Adrenal gland (tissue), 12 donors: Measurements from ENCODE around the gene GALNT8. TPM values are rescaled to one million over a fixed set of nuclear protein-coding genes. Genes with fewer than 3 reads are reported as not detected.

Source experiments
- DNase-seq, 7 donors: peaks; one replicate each; pipeline ENCODE4 v3.0.0-alpha.2; 2019 to 2020
- H3K27ac ChIP-seq, 5 donors: fragments of 200-600 bp; sonication (generic) in 4 of 5; 1 replicate in 3 of 5; 2 replicates in 2 of 5; pipeline versions ENCODE4 v1.5.1 to v1.8.0; 2016 to 2020; ENCODE audit warnings: mild to moderate bottlenecking in 1 of 5
- H3K27me3 ChIP-seq: fragments of 200-600 bp; 2 replicates; pipeline ENCODE4 v1.8.0; 2021
- H3K36me3 ChIP-seq, 2 donors: fragments of 200-600 bp; replicated peaks in 1 of 2; 1 replicate in 1 of 2; 2 replicates in 1 of 2; pipeline versions ENCODE4 v1.5.1 to v1.8.0; 2018 to 2022
- H3K4me1 ChIP-seq, 2 donors: fragments of 200-600 bp; replicated peaks in 1 of 2; 1 replicate in 1 of 2; 2 replicates in 1 of 2; pipeline versions ENCODE4 v1.5.1 to v1.8.0; 2018 to 2021
- H3K4me3 ChIP-seq, 4 donors: fragments of 200-600 bp; sonication (generic) in 3 of 4; one replicate each; pipeline ENCODE4 v1.5.1; 2016 to 2018
- H3K9me3 ChIP-seq, 3 donors: fragments of 200-600 bp; sonication (generic) in 1 of 3; replicated peaks in 1 of 3; 1 replicate in 2 of 3; 2 replicates in 1 of 3; pipeline versions ENCODE4 v1.5.1 to v1.8.0; 2016 to 2021
- POLR2A ChIP-seq, 2 donors: fragments of 450-650 bp; IDR thresholded peaks; one replicate each; pipeline ENCODE4 v1.6.1; 2017; ENCODE audit warnings: antibody characterized with exemption in 2 of 2, mild to moderate bottlenecking in 2 of 2, moderate library complexity in 1 of 2
- WGBS, 4 donors: extraction: QIAGEN DNeasy Blood & Tissue Kit in 2 of 4; methylation state at CpG; one replicate each; pipeline versions ENCODE4 v1.1.5 to v1.1.7; 2013 to 2017; 5-methylcytosine and 5-hydroxymethylcytosine counted together
- intact Hi-C, 2 donors: fragments of 100-400 bp; cut with DNase I; formaldehyde crosslinking; loops; one replicate each; pipeline versions ENCODE4 v1.14.1 to v1.15.0; 2022 to 2023
- polyA plus RNA-seq, 3 donors: library from polyadenylated mRNA; stranded (reverse); fragments of 200-250 nt in 2 of 3; fragments of 350-450 nt in 1 of 3; fragmentation: Illumina TruSeq in 1 of 3; extraction: RNeasy Lipid Tissue Mini Kit (QIAGEN cat#74804) in 1 of 3; gene quantifications; one replicate each; pipeline ENCODE4 v1.2.3, GENCODE V29; 2013 to 2014
- total RNA-seq, 9 donors: library from RNA; depleted of rRNA in 4 of 9; stranded (reverse); fragments of >200 nt in 4 of 9; fragments of 120-200 nt in 1 of 9; fragmentation: NEBNext Ultra II Directional in 1 of 9; extraction: Animal tissue kit (Norgen Biotek cat#: 25700) in 1 of 9; gene quantifications; one replicate each; pipeline versions ENCODE4 v1.1.0 to v1.2.4, GENCODE V29; 2013 to 2023
- TF ChIP-seq, protein P1 (sequence below), 6 experiments: fragments of 450-650 bp in 4 of 6; fragments of 200-600 bp in 2 of 6; sonication (generic) in 1 of 6; IDR thresholded peaks; 1 replicate in 5 of 6; 2 replicates in 1 of 6; pipeline versions ENCODE4 v1.5.1 to v1.8.0; 2016 to 2021; ENCODE audit warnings: antibody characterized with exemption in 6 of 6, mild to moderate bottlenecking in 2 of 6, moderate library complexity in 1 of 6
- donor health status: healthy with polysubstance abuse.
- donor health status: Bipolar disorder and iron deficiency.
- donor health status: DM: yes; HTN: yes; CAD: no.
- donor health status: DM: no; HTN: no; CAD: no.
- donor health status: DM: no; HTN: no; CAD: no.
- donor health status: DM: yes; HTN: yes; CAD: no.

GALNT8 gene
- total and polyA plus RNA-seq, 12 donors: 0.04 to 4.9 (median 1.6) TPM; not detected in 2

GRCh38 chr12:4779749-4780148, 59.5 kb downstream of the GALNT8 start:
- H3K4me1 ChIP-seq: no peaks in the 10 kb centered on the region
- DNase-seq: no peak
- no peak overlapping the region for H3K4me3 ChIP-seq
- intact Hi-C loops: no loop called here
- TF ChIP-seq, protein P1, sequence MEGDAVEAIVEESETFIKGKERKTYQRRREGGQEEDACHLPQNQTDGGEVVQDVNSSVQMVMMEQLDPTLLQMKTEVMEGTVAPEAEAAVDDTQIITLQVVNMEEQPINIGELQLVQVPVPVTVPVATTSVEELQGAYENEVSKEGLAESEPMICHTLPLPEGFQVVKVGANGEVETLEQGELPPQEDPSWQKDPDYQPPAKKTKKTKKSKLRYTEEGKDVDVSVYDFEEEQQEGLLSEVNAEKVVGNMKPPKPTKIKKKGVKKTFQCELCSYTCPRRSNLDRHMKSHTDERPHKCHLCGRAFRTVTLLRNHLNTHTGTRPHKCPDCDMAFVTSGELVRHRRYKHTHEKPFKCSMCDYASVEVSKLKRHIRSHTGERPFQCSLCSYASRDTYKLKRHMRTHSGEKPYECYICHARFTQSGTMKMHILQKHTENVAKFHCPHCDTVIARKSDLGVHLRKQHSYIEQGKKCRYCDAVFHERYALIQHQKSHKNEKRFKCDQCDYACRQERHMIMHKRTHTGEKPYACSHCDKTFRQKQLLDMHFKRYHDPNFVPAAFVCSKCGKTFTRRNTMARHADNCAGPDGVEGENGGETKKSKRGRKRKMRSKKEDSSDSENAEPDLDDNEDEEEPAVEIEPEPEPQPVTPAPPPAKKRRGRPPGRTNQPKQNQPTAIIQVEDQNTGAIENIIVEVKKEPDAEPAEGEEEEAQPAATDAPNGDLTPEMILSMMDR (IDR thresholded peaks at IDR 0.05): no peak
- no peak for TF ChIP-seq POLR2A (IDR thresholded peaks at IDR 0.05)
- peaks cover 3% of the 10 kb centered on the region for H3K27me3 ChIP-seq
- H3K27ac ChIP-seq: no peak overlapping the region
- WGBS, 4 donors: 56 to 73% (median 60%) methylated on average over 7 to 8 of the region's 8 CpGs
- H3K9me3 ChIP-seq: peaks cover 0 to 5% (median 0%) of the 10 kb centered on the region in 3 donors
- H3K36me3 ChIP-seq: no peaks in the 10 kb centered on the region

DNA sequence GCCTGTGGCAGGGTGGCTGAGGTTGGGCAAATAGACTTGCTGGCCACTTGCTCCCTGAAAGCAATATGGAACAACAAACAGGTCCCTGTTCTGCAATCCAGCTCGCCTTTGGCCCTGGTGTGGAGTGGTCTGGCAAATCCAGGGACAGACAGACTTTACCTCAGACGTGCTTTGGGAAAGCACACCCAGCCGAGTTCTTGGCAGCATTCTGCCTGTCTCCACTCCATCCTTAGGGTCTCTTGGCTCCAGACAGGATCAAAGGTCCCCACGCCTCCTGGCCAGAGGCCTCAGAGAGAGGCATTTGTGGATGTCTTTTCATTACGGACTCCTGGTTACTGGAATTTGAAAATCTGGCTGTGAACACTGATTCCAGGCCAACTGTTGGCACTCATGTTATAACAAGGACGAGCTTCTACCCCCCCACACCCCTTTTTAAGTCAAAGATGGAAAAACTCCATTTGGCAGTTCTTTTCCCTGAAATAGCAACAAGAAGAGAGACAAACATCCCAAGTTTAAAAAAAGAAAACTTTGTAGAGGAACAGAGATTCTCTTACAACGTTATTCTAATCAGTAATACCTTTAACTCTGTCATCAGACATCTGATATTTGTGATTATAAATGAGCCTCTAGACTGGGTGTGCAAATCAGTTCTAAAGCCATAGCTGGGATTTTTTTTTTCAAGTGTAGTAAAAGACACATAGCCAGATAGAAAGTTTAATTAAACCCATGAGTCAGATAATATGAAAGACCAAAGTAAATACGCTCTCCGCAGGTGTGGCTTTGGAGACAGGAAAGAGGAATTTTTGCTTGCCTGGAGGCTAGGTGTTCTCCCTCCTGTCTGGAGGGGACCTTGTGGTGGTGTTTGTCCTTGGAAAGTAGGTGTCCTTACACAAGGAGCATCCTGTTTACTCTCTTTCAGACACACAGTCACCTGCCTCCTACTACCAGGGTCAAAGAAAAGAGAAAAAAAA, 60.7 kb downstream of the GALNT8 start:
- peaks cover 3% of the 10 kb centered on the region for H3K27me3 ChIP-seq

DNA sequence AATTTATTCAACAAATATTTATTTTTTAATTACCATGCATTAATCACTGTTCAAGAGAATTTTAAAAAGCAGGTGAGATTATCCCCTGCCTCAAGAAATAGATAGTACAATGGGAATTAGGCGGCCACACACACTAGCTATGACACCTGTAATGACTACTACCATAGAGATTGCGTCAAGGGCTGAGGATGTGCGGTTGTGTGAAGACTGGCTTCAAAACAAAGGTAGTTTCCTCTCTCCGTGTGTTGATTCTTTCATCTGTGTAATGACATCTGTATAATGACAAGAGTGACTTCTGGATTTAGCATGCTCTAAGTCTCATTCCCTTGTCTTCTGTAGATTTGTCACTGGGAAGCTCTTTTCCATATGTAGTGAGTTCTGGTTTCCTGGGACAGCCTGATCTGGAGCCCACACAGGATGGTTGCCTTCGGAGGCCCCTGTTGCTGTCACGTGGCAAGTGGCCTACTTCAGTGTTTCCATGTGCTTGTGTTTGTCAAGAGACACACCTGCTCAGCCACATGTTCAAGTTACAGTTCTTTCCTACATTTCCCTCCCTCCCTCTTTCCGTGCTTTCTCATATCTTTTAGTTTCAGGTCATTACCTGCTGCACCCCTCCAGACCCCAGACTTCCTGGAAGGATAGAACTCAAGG, 64.3 kb downstream of the GALNT8 start:
- Histone ChIP-seq H3K36me3 (no peaks in the 10 kb centered on the region), H3K4me1 (no peaks in the 10 kb centered on the region), H3K27ac (no peak overlapping the region), H3K27me3 (peaks cover 3% of the 10 kb centered on the region), H3K9me3 (peaks cover 0 to 5% (median 0%) of the 10 kb centered on the region in 3 donors), H3K4me3 (no peak overlapping the region)
- DNase-seq: no peak
- WGBS, 4 donors: 68 to 88% (median 82%) methylated on average over 7 of the region's 7 CpGs
- intact Hi-C loops: no loop called here
- TF ChIP-seq, protein P1 (IDR thresholded peaks at IDR 0.05): no peak
- TF ChIP-seq POLR2A (IDR thresholded peaks at IDR 0.05): no peak

More for the DNA sequence above, 60.7 kb downstream of the GALNT8 start:
- TF ChIP-seq, protein P1 (IDR thresholded peaks at IDR 0.05): no peak
- TF ChIP-seq POLR2A (IDR thresholded peaks at IDR 0.05): no peak
- H3K36me3 ChIP-seq: no peaks in the 10 kb centered on the region
- intact Hi-C loops: no loop called here
- WGBS, 4 donors: 53 to 62% (median 60%) methylated on average over 8 to 9 of the region's 9 CpGs
- no peak for DNase-seq
- no peaks in the 10 kb centered on the region for H3K4me1 ChIP-seq
- H3K4me3 ChIP-seq: no peak overlapping the region
- no peak overlapping the region for H3K27ac ChIP-seq
- H3K9me3 ChIP-seq: peaks cover 0 to 5% (median 0%) of the 10 kb centered on the region in 3 donors

DNA sequence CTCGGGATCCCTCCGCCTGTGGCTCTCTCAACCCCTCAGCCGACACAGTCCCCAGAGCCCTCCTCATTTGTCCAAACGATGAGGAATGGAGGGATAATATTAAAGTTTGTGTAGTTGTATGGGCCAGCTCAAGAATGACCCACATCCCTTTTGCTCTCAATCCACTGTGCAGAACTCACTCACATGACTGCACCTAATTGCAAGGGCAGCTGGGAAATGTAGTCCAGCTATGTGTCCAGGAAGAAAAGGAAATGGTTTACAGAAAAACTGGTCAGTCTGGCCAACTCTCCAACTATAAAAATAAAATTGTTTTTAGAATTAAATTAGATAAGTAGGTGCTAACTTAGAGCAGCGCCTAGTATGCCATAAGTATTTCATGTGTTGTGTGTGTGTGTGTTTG, 66.6 kb downstream of the GALNT8 start:
- intact Hi-C loops: no loop called here
- H3K36me3 ChIP-seq: no peaks in the 10 kb centered on the region
- peaks cover 3% of the 10 kb centered on the region for H3K27me3 ChIP-seq
- TF ChIP-seq POLR2A (IDR thresholded peaks at IDR 0.05): no peak
- TF ChIP-seq, protein P1 (IDR thresholded peaks at IDR 0.05): no peak
- no peaks in the 10 kb centered on the region for H3K4me1 ChIP-seq
- no peak overlapping the region for H3K27ac ChIP-seq
- WGBS, 4 donors: 83 to 90% (median 87%) methylated on average over 5 of the region's 5 CpGs
- no peak for DNase-seq
- H3K9me3 ChIP-seq: peaks cover 0 to 5% (median 0%) of the 10 kb centered on the region in 3 donors
- no peak overlapping the region for H3K4me3 ChIP-seq
